GM21529 (cell line): ENCODE data around the gene CLEC18B.
A peak's percentile ranks its signal among the peaks of the same experiment; 100 is the strongest.
"Not testable (repeated sequence)": the region's sequence is repeated elsewhere in the genome, so short reads cannot be mapped to it uniquely, and the experiment has no call there.

Experiments
- ATAC-seq: cut with Tn5 transposase; IDR thresholded peaks from one replicate; pipeline ENCODE4 v1.9.1; 2021; ENCODE audit not compliant: unreplicated experiment

The CLEC18B gene

GRCh38 chr16:74420612-74421481, at the start of gene CLEC18B:
TSS of gene CLEC18B (minus strand) at chr16:74421478. CDS start at chr16:74421270, 208 bp downstream.
- not testable (repeated sequence) for ATAC-seq

GRCh38 chr16:74469946-74470478, 48.7 kb upstream of the CLEC18B start:
- ATAC-seq, result no peak

GRCh38 chr16:74468807-74469525, 47.7 kb upstream of the CLEC18B start:
- no peak for ATAC-seq

DNA sequence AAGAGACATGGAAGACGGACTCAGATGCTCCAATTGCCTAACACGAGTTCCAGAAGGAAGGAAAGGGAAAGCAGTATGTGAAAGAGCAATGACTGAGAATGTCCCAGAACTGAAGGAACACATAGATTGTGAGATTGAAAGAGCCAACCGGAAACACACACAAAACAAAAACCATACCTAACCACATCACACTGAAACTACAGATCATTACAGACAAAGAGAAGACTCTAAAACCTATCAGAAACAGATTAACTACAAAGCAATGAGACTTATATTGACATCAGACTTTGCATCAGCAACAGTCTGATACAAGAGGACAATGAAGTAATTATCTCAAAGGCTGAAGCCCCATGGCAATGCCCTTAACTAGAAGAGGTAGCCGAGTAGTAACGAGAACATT, 45.6 kb upstream of the CLEC18B start:
- ATAC-seq, result peak; percentile 65

- ATAC-seq, result no peak
Observed at GRCh38 chr16:74465851-74466685, 44.8 kb upstream of the CLEC18B start.

DNA sequence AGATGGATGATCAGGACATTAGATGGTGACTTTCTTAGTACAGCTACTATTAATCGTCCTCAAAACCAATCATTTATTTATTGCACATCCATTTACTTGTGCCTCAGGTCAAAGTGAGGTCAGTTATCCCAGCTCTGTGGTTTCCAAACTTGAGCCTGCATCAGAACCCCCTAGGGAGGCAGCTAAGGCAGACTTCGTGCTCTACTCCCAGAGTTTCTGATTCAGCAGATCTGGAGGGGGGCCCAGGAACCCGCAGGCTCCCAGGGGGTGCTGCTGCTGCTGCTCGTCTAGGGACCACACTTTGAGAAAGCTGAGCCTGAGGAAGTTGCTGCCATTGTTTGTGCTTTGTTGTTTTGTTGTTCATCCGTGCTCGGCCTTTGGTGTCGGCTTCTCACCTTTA, 44.0 kb upstream of the CLEC18B start:
- no peak for ATAC-seq

DNA sequence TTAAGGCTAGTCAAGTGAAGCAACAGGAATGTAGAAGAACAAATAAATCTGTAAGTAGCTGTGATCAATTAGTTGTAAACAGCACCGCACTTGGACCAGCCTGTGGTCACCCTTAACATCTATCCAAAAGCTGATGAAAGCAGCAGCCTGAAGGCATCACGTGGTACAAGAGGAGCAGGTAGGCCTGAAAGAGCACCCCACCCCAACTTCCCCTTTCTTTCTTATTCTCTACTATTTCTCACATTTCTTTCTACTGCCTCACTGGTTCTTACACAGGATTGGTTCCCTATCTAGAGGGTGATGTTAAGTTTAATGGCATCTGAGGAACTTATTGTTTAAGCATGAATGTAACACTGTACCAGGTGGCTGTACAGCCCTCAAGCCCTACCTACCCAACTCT, 42.6 kb upstream of the CLEC18B start:
- no peak for ATAC-seq

DNA sequence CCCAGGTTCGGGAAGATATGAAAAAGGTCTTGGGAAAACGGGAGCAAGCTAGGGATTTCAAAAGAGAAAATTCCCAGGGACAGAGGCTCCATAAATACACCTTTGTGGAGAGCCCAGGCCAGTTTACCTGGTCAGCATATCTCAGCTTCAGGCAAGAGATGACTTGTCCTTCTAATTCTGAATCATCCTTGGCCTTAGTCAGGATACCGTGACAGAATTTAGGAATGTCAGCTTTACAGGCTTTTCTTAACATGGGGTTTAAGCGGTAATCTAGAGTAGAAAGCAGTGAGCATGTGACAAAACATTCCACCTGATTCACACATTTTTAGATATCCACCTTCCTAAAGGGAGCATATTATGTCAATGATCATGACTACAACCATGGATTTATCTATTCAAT, 41.1 kb upstream of the CLEC18B start:
- ATAC-seq, result no peak

DNA sequence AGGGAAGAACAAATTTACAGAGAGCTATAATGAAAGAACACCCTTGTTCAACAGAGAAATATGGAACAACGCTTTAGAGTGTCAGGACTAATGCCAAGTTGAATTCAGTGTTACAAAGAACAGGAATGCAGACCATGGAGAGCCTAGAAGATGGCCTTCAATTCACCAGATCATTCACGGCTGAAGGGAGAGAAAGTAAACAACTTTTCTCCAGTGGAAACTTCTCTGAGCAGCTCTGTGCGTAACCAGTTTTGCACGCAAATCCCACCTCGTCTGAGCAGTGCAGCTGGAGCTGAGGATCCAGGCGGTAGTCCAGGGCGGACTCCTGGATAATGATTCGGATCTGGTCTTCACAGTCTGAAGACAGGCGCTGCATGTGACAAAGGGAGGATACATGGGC, 40.5 kb upstream of the CLEC18B start:
- no peak for ATAC-seq

- ATAC-seq, result no peak
Observed at GRCh38 chr16:74460542-74460941, 39.3 kb upstream of the CLEC18B start.

DNA sequence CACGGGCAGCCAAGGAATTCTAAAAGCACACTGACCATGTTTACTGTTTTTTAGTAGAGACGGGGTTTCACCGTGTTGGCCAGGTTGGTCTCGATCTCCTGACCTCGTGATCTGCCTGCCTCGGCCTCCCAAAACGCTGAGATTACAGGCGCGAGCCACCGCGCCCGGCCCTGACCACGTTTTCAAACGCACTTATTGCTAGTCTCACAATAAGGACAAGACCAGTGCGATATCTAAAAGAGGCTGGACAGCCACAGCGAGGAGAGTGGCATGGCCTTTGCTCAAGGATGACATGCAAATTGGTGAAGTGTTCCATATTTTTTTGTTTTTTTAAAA, 35.0 kb upstream of the CLEC18B start:
- ATAC-seq, result no peak

DNA sequence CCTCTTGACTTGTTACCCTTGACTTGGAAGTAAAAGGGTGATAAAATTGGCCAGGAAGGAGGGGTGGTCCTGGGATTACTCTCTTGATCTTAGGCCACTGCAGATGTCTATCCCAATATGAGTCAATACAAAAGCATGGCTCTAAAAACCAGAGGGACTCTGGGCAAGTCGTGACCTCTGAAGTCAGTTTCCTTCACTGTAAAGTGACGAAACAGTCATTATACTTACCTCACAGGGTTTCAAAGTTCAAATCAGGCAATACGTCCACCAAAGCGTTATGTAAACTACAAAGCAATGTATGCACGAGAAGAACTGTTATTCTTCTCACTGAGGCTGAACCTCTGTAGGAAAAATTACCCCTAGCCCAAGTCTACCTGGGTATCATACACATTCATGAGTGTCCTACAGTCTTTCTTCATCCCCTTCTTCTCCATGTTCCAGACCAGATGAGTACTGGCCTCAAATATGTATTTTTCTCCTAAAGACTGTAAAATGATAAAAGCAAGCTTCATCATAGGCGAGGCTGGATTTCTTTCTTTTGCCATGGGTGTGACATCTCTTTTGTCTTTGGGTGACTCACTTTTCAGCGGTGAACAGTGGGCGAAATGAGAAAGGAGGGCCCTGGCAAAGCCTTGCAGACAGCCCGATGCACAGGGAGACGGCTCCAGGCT, 34.5 kb upstream of the CLEC18B start:
- ATAC-seq, result no peak

GRCh38 chr16:74455213-74455612, 33.9 kb upstream of the CLEC18B start:
- no peak for ATAC-seq

DNA sequence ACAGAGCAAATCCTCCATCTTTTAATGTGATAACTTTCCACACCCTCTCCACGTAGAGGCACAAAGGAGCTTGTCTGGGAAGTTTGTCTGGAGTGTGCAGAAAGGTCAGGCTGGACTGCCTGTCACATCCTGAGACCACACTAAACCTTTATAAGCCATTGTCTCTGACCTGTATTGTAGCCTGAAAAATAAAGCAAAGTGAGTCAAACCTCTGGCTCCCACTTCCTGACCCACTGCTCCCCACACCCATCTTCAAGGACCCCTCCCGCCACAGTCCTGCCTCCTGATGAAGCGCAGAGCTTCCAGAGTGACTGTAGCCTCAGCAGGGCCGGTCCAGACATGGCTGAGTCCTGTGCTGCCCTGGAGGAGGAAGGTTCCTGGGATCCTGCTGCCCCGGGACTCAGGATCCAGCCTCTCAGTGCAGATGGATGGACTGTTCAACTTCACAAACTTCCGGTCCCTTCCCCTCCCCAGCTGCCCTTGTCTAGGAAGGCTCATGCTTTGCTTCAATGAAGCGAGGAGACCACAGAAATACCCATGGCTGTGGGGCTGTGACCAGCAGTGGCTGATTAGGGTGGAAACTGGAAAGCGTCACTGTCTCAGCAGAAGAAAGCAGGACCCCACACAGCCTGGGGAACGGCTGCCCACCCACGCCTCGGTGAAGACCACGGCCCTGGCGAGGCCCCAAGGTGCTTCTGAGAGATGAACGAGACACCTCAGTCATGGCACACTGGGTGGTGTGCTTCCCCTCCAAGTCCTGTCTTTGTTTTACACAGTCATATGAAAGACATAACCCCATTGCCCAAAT, 30.9 kb upstream of the CLEC18B start:
- ATAC-seq, result peak; percentile 88

DNA sequence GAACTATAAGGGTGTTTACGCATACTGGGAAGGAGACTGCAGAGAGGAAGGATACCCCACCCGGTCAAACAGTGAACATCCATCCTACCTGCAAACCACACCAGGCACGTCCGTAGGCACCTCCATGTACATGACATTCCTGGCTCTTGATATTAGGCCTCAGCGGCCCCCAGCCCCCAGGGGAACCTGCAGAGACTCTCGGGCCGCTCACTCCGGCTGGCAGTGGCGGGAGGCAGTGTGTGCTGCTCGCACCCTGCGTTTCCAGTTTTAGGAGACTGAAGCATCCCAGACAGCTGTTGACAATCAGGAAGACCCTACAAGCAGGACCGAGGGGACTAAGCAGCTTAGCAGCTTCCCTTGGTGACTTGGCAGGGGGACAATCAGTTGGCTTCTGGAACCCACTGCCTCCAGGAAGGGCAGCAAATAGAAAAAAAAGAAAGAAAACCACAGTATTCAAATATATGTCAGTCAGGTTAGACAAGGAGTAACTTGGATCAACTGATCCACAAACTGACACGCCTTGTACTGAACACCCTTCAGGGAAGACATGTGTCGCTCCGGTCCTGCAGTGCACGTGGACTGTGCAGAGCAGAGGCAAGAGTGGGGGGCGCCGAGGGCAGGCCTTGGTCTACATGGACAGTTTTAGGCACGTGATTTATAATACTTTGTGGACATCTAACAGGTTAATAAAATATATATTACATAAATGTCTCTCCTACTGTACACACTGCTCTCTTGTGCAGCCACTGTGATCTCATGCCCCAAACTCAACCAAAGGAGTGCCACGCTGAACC, 29.9 kb upstream of the CLEC18B start:
- ATAC-seq, result no peak

DNA sequence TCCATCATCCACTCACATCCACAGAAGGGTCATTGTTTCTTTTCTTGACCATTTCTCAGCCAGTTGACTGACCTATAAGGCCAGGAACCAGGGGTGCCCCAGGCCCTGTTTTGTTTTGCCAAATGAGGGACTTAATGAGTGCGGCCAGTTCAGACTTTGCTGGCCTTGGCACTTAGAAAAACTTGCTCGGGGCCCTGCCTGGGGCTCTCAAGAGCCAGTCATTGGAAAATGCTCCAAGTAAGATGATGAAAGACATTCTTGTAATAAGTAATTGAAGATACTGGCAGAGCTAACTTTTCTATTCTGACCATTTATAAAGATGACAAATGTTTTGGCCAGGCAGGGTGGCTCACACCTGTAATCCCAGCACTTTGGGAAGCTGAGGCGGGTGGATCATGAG, 29.0 kb upstream of the CLEC18B start:
- ATAC-seq, result no peak

DNA sequence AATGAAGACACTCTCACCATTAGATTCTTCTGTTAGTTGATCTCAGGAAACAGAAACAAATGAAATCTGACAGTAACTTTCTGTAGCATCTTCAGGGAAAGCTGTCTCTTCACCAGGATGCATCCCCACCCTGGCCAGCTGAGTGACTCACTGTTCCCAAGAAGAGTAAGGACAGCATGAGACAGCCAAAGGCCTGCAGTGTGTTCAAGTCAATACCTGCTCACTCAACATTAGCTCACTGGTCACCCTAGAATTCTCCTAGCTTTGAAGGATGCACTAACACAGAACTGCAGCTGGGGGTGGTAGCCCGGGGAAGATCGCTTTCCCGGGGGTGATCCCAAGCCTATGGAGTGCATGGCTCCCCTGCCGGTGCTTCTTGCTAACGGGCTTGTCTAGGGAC, 28.2 kb upstream of the CLEC18B start:
- no peak for ATAC-seq

GRCh38 chr16:74448990-74449389, 27.7 kb upstream of the CLEC18B start:
- ATAC-seq, result no peak

DNA sequence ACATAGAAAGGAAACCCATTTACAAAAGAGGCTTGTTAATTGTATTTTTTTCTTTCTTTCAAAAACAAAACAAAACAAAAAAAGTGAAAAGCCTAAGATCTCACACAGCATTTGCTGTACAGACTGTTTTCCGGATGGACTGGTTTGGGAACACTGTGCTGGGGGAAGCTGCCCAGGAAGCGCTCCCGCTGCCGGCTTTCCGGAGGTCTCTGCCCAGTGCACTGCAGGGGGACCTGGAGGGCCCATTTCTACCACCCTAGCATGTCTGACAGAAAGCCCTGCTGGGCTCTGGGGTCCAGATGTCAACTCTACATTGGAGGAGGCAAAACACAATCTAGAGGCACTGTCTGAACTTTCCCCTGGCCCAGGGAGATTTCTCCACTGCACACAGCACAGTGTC, 26.3 kb upstream of the CLEC18B start:
- ATAC-seq, result no peak
